ENCODE data around the gene ZNF610. TPM values are rescaled to one million over a fixed set of nuclear protein-coding genes. Genes with fewer than 3 reads are reported as not detected.
A peak's percentile ranks its signal among the peaks of the same experiment; 100 is the strongest.

ZNF610 gene
- total RNA-seq, 1 experiment from 2014 or later = 6.4 TPM

DNA sequence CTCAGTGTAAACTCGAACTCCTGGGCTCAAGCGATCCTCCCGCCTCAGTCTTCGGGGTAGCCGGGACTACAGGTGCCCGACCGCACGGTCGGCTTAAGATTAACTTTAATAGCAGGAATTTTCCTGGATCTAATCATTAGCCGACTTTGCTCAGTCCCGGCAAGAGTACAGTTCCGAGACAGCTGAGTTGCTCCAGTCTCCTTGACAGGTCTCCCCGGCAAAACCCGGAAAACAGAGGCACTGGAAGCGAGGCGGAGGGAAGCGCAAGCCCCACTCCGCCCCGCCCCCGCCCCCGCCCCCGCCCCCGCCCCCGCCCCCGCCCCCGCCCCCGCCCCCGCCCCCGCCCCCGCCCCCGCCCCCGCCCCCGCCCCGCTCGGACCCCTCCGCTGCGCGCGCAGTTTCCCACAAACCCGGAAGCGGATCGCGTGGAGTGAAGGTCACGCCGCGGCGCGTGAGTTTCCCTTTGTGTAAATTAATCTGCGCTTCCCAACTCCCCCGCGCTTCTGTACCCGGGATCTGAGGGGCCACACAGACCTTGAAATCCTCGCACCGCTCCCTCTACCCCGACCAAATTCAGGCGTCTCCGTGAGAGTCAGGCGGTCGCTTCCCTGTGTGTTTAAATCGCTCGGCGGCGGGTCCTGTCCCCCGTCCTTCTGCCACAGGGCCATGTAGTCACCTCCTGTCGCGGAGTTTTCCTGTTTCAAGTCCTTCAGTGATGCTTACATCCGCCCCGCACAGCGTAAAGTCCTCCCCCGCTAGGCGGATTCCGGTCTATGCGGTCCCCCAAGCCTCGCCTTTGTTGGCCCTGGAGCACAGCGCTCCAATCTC lies 39.1 kb upstream of the ZNF610 start, which contains the start of gene ZNF480:
Gene ZNF480, plus strand, starts transcription at position 397 of the 828 bp plus-strand sequence. CDS start 3,244 bp downstream, outside the sequence.
- H3K9me3 ChIP-seq (ENCODE audit: control insufficient read depth, low read depth, low read length) = peaks cover 15% of the 10 kb centered on the region
- H4K5ac ChIP-seq (ENCODE audit: insufficient read length, low read depth, low read length) = no peak within 1 kb of the TSS
- H3K56ac ChIP-seq (ENCODE audit: insufficient read length, low read depth, low read length) = no peak within 1 kb of the TSS
- no peak within 1 kb of the TSS for H3K23ac ChIP-seq (ENCODE audit: insufficient read length, low read depth, low read length)
- no peak within 1 kb of the TSS for H4K8ac ChIP-seq (replicated peaks; ENCODE audit: insufficient read length, low read depth, low read length)
- Mint-ChIP-seq H3K4me3 (peak within 1 kb of the TSS; percentile 90 to 91), H3K36me3 (ENCODE audit: insufficient read depth in 1 of 3, low read depth in 3 of 3) (peaks cover 49 to 55% (median 53%) of the 10 kb centered on the region in 3 experiments), H3K27me3 (ENCODE audit: low read depth) (no peaks in the 10 kb centered on the region; the same call in 1 of the 2 replicates), H3K9me3 (peaks cover 0 to 34% of the 10 kb centered on the region in 2 experiments; a peak in 4 of 5 replicates), H3K27ac (peak within 1 kb of the TSS in 2 of 3 experiments; percentile 89 to 97; a peak in 5 of 7 replicates), H3K4me1 (peaks cover 9 to 13% of the 10 kb centered on the region in 2 experiments)
- DNase-seq = peak; percentile 76
- no peak within 1 kb of the TSS for H3T11ph ChIP-seq (ENCODE audit: low read length)
- no CpG with 5 or more reads among the region's 75 CpGs for WGBS (ENCODE audit: extremely low coverage, insufficient read length, low lambda C conversion rate)
- H2BK5ac ChIP-seq (ENCODE audit: insufficient read length, low read length) = no peak within 1 kb of the TSS
- peak within 1 kb of the TSS; percentile 80; the same call in 1 of the 2 replicates for H3K14ac ChIP-seq (ENCODE audit: insufficient read depth, low read length)
- TF ChIP-seq, protein P1, sequence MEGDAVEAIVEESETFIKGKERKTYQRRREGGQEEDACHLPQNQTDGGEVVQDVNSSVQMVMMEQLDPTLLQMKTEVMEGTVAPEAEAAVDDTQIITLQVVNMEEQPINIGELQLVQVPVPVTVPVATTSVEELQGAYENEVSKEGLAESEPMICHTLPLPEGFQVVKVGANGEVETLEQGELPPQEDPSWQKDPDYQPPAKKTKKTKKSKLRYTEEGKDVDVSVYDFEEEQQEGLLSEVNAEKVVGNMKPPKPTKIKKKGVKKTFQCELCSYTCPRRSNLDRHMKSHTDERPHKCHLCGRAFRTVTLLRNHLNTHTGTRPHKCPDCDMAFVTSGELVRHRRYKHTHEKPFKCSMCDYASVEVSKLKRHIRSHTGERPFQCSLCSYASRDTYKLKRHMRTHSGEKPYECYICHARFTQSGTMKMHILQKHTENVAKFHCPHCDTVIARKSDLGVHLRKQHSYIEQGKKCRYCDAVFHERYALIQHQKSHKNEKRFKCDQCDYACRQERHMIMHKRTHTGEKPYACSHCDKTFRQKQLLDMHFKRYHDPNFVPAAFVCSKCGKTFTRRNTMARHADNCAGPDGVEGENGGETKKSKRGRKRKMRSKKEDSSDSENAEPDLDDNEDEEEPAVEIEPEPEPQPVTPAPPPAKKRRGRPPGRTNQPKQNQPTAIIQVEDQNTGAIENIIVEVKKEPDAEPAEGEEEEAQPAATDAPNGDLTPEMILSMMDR (conservative IDR thresholded peaks at IDR 0.05) = peak; percentile 29; the same call in 2 of the 3 replicates
- H4K20me1 ChIP-seq (ENCODE audit: control insufficient read depth, insufficient read depth, insufficient read length) = no peaks in the 10 kb centered on the region
- peak within 1 kb of the TSS; percentile 73 for H3K9ac ChIP-seq (ENCODE audit: extremely low read depth, insufficient read length, low read length)
- H4K91ac ChIP-seq (ENCODE audit: insufficient read length, low read depth, low read length) = no peak within 1 kb of the TSS
- H2AFZ ChIP-seq (ENCODE audit: low read length) = no peak within 1 kb of the TSS
- no peak within 1 kb of the TSS; the same call in 1 of the 2 replicates for H3K4ac ChIP-seq (ENCODE audit: low read depth, low read length)
- no peaks in the 10 kb centered on the region; the same call in 1 of the 2 replicates for H3K4me1 ChIP-seq (ENCODE audit: insufficient read depth, low read length)
- no peak within 1 kb of the TSS for H2BK120ac ChIP-seq (ENCODE audit: low read depth, low read length, poor library complexity, severe bottlenecking)
- H2BK15ac ChIP-seq (ENCODE audit: low read depth, low read length) = no peak within 1 kb of the TSS
- no peak within 1 kb of the TSS for H2BK20ac ChIP-seq (ENCODE audit: low read depth, low read length, poor library complexity, severe bottlenecking)
- peak within 1 kb of the TSS; percentile 80 for H3K4me2 ChIP-seq (ENCODE audit: insufficient read depth, insufficient read length, low read length)
- H3K79me2 ChIP-seq (ENCODE audit: insufficient read depth, low read length) = no peaks in the 10 kb centered on the region
- H2BK12ac ChIP-seq (ENCODE audit: insufficient read length, low read depth, low read length) = no peak within 1 kb of the TSS
- no peak within 1 kb of the TSS for H2AK5ac ChIP-seq (ENCODE audit: insufficient read length, low read length)
- H3K27ac ChIP-seq (ENCODE audit: insufficient read length, low read depth, low read length) = no peak within 1 kb of the TSS
- peaks cover 11% of the 10 kb centered on the region for H3K23me2 ChIP-seq (ENCODE audit: insufficient read length, low read depth, low read length, poor library complexity, severe bottlenecking)
- H3K18ac ChIP-seq (ENCODE audit: insufficient read length, low read depth, low read length) = peak within 1 kb of the TSS; percentile 70
- H3K27me3 ChIP-seq (ENCODE audit: insufficient read depth, low read length) = no peaks in the 10 kb centered on the region
- H3K79me1 ChIP-seq (ENCODE audit: insufficient read depth, low read depth, low read length, poor library complexity, severe bottlenecking) = peaks cover 3% of the 10 kb centered on the region
